HG03175 (cell line): ENCODE measurements around the gene RNASE8.

Source experiments
- ATAC-seq: cut with Tn5 transposase; IDR thresholded peaks from one replicate; pipeline ENCODE4 v1.9.1; 2021; ENCODE audit warnings: mild to moderate bottlenecking, moderate library complexity; ENCODE audit not compliant: unreplicated experiment

RNASE8 gene

GRCh38 chr14:21090194-21090939, 32.7 kb downstream of the RNASE8 start:
- no peak for ATAC-seq

GRCh38 chr14:21090940-21091663, 33.5 kb downstream of the RNASE8 start:
- no peak for ATAC-seq

- ATAC-seq = no peak
These were observed 34.2 kb downstream of the RNASE8 start for GRCh38 chr14:21091821-21092272.

GRCh38 chr14:21092273-21093011, 34.8 kb downstream of the RNASE8 start:
- ATAC-seq = peak; percentile 82

- no peak for ATAC-seq
These were observed 35.4 kb downstream of the RNASE8 start for GRCh38 chr14:21093018-21093417.

GRCh38 chr14:21093769-21094681, 36.4 kb downstream of the RNASE8 start:
- ATAC-seq = no peak

- ATAC-seq = no peak
These were observed 38.0 kb downstream of the RNASE8 start for GRCh38 chr14:21095430-21096205.

GRCh38 chr14:21096438-21096837, 38.8 kb downstream of the RNASE8 start:
- ATAC-seq = no peak

- ATAC-seq = no peak
These were observed 39.5 kb downstream of the RNASE8 start for GRCh38 chr14:21096978-21097635.

- ATAC-seq = no peak
These were observed 40.0 kb downstream of the RNASE8 start for GRCh38 chr14:21097636-21098075.

GRCh38 chr14:21098076-21098891, 40.7 kb downstream of the RNASE8 start, which contains the start of gene ZNF219:
Gene ZNF219 (minus strand): TSS chr14:21098655. CDS start chr14:21093591, 5,064 bp downstream.
- ATAC-seq = no peak

GRCh38 chr14:21098892-21099595, 41.4 kb downstream of the RNASE8 start:
- ATAC-seq = no peak

- ATAC-seq = no peak
These were observed 42.0 kb downstream of the RNASE8 start for GRCh38 chr14:21099596-21099985.

- ATAC-seq = no peak
These were observed 43.3 kb downstream of the RNASE8 start, which contains the start of gene TMEM253 for GRCh38 chr14:21100931-21101330. Gene TMEM253 (plus strand): TSS chr14:21101066. CDS start chr14:21101344, 278 bp downstream.

- ATAC-seq = no peak
These were observed 44.3 kb downstream of the RNASE8 start for GRCh38 chr14:21101802-21102413.

GRCh38 chr14:21102521-21103410, 45.1 kb downstream of the RNASE8 start:
- ATAC-seq = no peak
